ENCODE data around the gene PPP2R3C. TPM values are rescaled to one million over a fixed set of nuclear protein-coding genes. Genes with fewer than 3 reads are reported as not detected.

The PPP2R3C gene
- total and polyA plus RNA-seq, 2 of the 13 experiments (the other 11 are each of a cell fraction or from before 2014, with no cell fraction given), result 63.4 to 102 TPM

GRCh38 chr14:35121887-35122695, at the start of gene PPP2R3C, which contains the start of gene PRORP (continued):
- TF ChIP-seq HNF1A (IDR thresholded peaks at IDR 0.05; ENCODE audit: low read depth) (peak; percentile 47; the same call in 1 of the 2 replicates), HNF1A (CRISPR knock-in tag; IDR thresholded peaks at IDR 0.05; ENCODE audit: borderline replicate concordance) (peak; percentile 84; the same call in 1 of the 2 replicates), ETS1 (CRISPR knock-in tag; IDR thresholded peaks at IDR 0.05) (peak; percentile 87), MED8 (CRISPR knock-in tag; IDR thresholded peaks at IDR 0.05; ENCODE audit: insufficient replicate concordance) (peak; percentile 91), RELA (CRISPR knock-in tag; IDR thresholded peaks at IDR 0.05) (no peak; the same call in none of the 2 replicates), ZNF512B (CRISPR knock-in tag; IDR thresholded peaks at IDR 0.05; ENCODE audit: borderline replicate concordance) (peak; percentile 90), EZH2 (conservative IDR thresholded peaks at IDR 0.05; ENCODE audit: low read depth, low read length) (no peak), ZNF713 (CRISPR knock-in tag; IDR thresholded peaks at IDR 0.05) (peak; percentile 65), E2F5 (CRISPR knock-in tag; conservative IDR thresholded peaks at IDR 0.05) (peak; percentile 88), TEAD2 (CRISPR knock-in tag; IDR thresholded peaks at IDR 0.05) (peak; percentile 96), NR2F6 (IDR thresholded peaks at IDR 0.05) (peak; percentile 52), NR2F6 (CRISPR knock-in tag; IDR thresholded peaks at IDR 0.05) (peak; percentile 60), ZFP36L1 (CRISPR knock-in tag; IDR thresholded peaks at IDR 0.05) (peak; percentile 95), ZNF674 (CRISPR knock-in tag; IDR thresholded peaks at IDR 0.05; ENCODE audit: low read depth) (0 out of 2 replicates have a peak, but pooled peaks have one; percentile 73), TP53 (CRISPR knock-in tag; conservative IDR thresholded peaks at IDR 0.05) (peak; percentile 96), IRF1 (CRISPR knock-in tag; IDR thresholded peaks at IDR 0.05; ENCODE audit: low read depth) (peak; percentile 80; the same call in 1 of the 2 replicates), ZNF569 (CRISPR knock-in tag; IDR thresholded peaks at IDR 0.05; ENCODE audit: borderline replicate concordance) (peak; percentile 94; the same call in 1 of the 2 replicates), ZNF709 (CRISPR knock-in tag; IDR thresholded peaks at IDR 0.05) (peak; percentile 76; the same call in 1 of the 2 replicates), HDAC2 (CRISPR knock-in tag; IDR thresholded peaks at IDR 0.05) (peak; percentile 74), ZSCAN30 (CRISPR knock-in tag; IDR thresholded peaks at IDR 0.05) (peak; percentile 97)
